ENCODE results near the gene NAPA. TPM values are rescaled to one million over a fixed set of nuclear protein-coding genes. Genes with fewer than 3 reads are reported as not detected.
A peak's percentile ranks its signal among the peaks of the same experiment; 100 is the strongest.

NAPA gene
- total RNA-seq, 4 donors from 2014 or later, result 106 to 178 (median 125) TPM

GRCh38 chr19:47481460-47482052 lies 33.3 kb downstream of the NAPA start:
- Histone ChIP-seq H3K27ac (no peak overlapping the region), H3K4me1 (peaks cover 11 to 34% (median 13%) of the 10 kb centered on the region in 3 donors), H3K27me3 (no peaks in the 10 kb centered on the region), H3K36me3 (peaks cover 0 to 13% (median 0%) of the 10 kb centered on the region in 3 donors), H3K9me3 (no peaks in the 10 kb centered on the region), H3K4me3 (no peak overlapping the region)
- TF ChIP-seq POLR2A (IDR thresholded peaks at IDR 0.05) (no peak), CTCF (IDR thresholded peaks at IDR 0.05) (no peak)
- intact Hi-C loops (cut with DNase I), result no loop called here
- whole genome bisulfite sequencing, 2 donors, result 93% methylated on average over 4 of the region's 4 CpGs
- DNase-seq, result no peak

GRCh38 chr19:47480658-47481057 lies 34.2 kb downstream of the NAPA start:
- no peak overlapping the region for H3K27ac ChIP-seq
- peaks cover 11 to 34% (median 13%) of the 10 kb centered on the region in 3 donors for H3K4me1 ChIP-seq
- no peak overlapping the region for H3K4me3 ChIP-seq
- DNase-seq, result no peak
- TF ChIP-seq POLR2A (IDR thresholded peaks at IDR 0.05) (no peak), CTCF (IDR thresholded peaks at IDR 0.05) (no peak)
- no peaks in the 10 kb centered on the region for H3K9me3 ChIP-seq
- intact Hi-C loops (cut with DNase I), result no loop called here
- 74 to 84% methylated on average over 6 to 8 of the region's 16 CpGs for WGBS, 2 donors
- H3K36me3 ChIP-seq, result peaks cover 0 to 4% (median 0%) of the 10 kb centered on the region in 3 donors
- H3K27me3 ChIP-seq, result no peaks in the 10 kb centered on the region

GRCh38 chr19:47479701-47480503 lies 35.0 kb downstream of the NAPA start:
- Histone ChIP-seq H3K9me3 (no peaks in the 10 kb centered on the region), H3K27me3 (no peaks in the 10 kb centered on the region), H3K4me3 (peak overlapping the region in 2 of 4 donors; percentile 13 to 43), H3K36me3 (no peaks in the 10 kb centered on the region), H3K4me1 (peaks cover 3 to 26% (median 11%) of the 10 kb centered on the region in 3 donors), H3K27ac (no peak overlapping the region)
- no peak for TF ChIP-seq CTCF (IDR thresholded peaks at IDR 0.05)
- TF ChIP-seq POLR2A (IDR thresholded peaks at IDR 0.05), result no peak
- intact Hi-C loops (cut with DNase I), result no loop called here
- no peak for DNase-seq
- 39 to 52% methylated on average over 7 of the region's 39 CpGs for WGBS, 2 donors

- Histone ChIP-seq H3K9me3 (no peaks in the 10 kb centered on the region), H3K4me1 (peaks cover 5 to 27% (median 9%) of the 10 kb centered on the region in 3 donors), H3K4me3 (no peak overlapping the region), H3K27me3 (peaks cover 2 to 23% (median 4%) of the 10 kb centered on the region in 4 donors), H3K27ac (no peak overlapping the region), H3K36me3 (no peaks in the 10 kb centered on the region)
- intact Hi-C loops (cut with DNase I), result no loop called here
- DNase-seq, result no peak
- 86 to 92% methylated on average over 6 to 8 of the region's 17 CpGs for WGBS, 2 donors
- TF ChIP-seq CTCF (IDR thresholded peaks at IDR 0.05) (no peak), POLR2A (IDR thresholded peaks at IDR 0.05) (no peak)
These were observed 38.4 kb downstream of the NAPA start for GRCh38 chr19:47476438-47476972.

DNA sequence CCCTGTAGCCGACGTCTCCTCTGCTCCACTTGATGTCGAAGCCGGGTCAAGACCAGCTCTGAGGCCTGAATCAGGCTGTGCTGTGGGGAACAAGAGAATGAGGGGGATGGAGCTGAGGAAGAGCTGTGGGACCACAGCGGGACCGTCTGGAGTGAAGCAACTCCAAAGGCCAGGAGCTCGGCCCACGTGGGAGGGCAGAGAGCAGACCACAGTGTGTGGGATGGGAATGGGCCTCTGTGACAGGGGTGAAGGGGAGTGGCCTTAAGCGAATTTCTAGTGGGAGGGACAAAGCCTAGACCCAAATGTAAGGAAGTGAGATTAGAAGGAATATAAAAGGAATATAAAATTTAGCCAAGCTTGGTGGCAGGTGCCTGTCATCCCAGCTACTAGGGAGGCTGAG lies 39.4 kb downstream of the NAPA start:
- Histone ChIP-seq H3K4me3 (no peak overlapping the region), H3K36me3 (no peaks in the 10 kb centered on the region), H3K27ac (no peak overlapping the region), H3K9me3 (no peaks in the 10 kb centered on the region), H3K4me1 (peaks cover 5 to 35% (median 9%) of the 10 kb centered on the region in 3 donors), H3K27me3 (peaks cover 5 to 34% (median 8%) of the 10 kb centered on the region in 4 donors)
- no peak for DNase-seq
- WGBS, 2 donors, result 76 to 84% methylated on average over 7 to 9 of the region's 9 CpGs
- intact Hi-C loops (cut with DNase I), result no loop called here
- TF ChIP-seq CTCF (IDR thresholded peaks at IDR 0.05) (no peak), POLR2A (IDR thresholded peaks at IDR 0.05) (no peak)
